ENCODE data around the gene ANOS1.

DNA sequence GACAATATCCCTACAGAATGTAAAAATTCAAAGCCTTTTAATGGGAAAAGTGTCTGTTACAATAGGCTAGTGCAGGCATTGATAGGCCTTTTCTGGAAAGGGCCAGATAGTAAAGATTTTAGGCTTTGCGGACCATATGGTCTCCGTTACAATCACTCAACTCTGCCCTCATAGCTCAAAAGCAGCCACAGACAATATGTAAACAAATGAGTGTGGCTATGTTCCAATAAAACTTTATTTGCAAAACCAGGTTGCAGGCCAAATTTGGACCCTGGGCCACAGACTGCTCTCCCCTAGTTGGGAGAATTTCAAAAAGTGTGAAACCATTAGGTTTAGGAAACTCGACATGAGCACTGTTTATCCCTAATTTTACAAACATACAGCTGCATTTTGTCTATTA is 155.1 kb downstream of the ANOS1 start:
- no peak for TF ChIP-seq POLR2A (IDR thresholded peaks at IDR 0.05)
- TF ChIP-seq, protein P1, sequence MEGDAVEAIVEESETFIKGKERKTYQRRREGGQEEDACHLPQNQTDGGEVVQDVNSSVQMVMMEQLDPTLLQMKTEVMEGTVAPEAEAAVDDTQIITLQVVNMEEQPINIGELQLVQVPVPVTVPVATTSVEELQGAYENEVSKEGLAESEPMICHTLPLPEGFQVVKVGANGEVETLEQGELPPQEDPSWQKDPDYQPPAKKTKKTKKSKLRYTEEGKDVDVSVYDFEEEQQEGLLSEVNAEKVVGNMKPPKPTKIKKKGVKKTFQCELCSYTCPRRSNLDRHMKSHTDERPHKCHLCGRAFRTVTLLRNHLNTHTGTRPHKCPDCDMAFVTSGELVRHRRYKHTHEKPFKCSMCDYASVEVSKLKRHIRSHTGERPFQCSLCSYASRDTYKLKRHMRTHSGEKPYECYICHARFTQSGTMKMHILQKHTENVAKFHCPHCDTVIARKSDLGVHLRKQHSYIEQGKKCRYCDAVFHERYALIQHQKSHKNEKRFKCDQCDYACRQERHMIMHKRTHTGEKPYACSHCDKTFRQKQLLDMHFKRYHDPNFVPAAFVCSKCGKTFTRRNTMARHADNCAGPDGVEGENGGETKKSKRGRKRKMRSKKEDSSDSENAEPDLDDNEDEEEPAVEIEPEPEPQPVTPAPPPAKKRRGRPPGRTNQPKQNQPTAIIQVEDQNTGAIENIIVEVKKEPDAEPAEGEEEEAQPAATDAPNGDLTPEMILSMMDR (IDR thresholded peaks at IDR 0.05), result no peak
